Transverse colon (tissue), 4 donors: Measurements from ENCODE around the gene KRTAP4-3.
"Not testable (repeated sequence)": the region's sequence is repeated elsewhere in the genome, so short reads cannot be mapped to it uniquely, and the experiment has no call there.

Source experiments
- POLR2AphosphoS5 ChIP-seq, 3 donors: sonication (generic); formaldehyde crosslinking; IDR thresholded peaks; one replicate each; pipeline ENCODE4 v1.6.1; 2016; ENCODE audit warnings: antibody characterized with exemption in 3 of 3
- TF ChIP-seq, protein P1 (sequence below), 5 experiments: fragments of 200-600 bp in 3 of 5; fragments of 450-650 bp in 2 of 5; sonication (generic) in 3 of 5; IDR thresholded peaks; 1 replicate in 2 of 5; 2 replicates in 3 of 5; pipeline ENCODE4 v1.5.1; 2016 to 2017; ENCODE audit warnings: antibody characterized with exemption in 5 of 5, inconsistent platforms in 3 of 5, mild to moderate bottlenecking in 2 of 5, moderate library complexity in 1 of 5

DNA sequence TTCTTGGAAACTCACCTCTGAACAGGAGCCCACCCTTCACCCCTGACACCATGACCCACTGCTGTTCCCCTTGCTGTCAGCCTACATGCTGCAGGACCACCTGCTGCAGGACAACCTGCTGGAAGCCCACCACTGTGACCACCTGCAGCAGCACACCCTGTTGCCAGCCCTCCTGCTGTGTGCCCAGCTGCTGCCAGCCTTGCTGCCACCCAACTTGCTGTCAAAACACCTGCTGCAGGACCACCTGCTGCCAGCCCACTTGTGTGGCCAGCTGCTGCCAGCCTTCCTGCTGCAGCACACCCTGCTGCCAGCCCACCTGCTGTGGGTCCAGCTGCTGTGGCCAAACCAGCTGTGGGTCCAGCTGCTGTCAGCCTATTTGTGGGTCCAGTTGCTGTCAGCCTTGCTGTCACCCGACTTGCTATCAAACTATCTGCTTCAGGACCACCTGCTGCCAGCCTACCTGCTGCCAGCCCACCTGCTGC, 21.9 kb upstream of the KRTAP4-3 start, which contains the start of gene KRTAP9-1:
- TF ChIP-seq, protein P1, sequence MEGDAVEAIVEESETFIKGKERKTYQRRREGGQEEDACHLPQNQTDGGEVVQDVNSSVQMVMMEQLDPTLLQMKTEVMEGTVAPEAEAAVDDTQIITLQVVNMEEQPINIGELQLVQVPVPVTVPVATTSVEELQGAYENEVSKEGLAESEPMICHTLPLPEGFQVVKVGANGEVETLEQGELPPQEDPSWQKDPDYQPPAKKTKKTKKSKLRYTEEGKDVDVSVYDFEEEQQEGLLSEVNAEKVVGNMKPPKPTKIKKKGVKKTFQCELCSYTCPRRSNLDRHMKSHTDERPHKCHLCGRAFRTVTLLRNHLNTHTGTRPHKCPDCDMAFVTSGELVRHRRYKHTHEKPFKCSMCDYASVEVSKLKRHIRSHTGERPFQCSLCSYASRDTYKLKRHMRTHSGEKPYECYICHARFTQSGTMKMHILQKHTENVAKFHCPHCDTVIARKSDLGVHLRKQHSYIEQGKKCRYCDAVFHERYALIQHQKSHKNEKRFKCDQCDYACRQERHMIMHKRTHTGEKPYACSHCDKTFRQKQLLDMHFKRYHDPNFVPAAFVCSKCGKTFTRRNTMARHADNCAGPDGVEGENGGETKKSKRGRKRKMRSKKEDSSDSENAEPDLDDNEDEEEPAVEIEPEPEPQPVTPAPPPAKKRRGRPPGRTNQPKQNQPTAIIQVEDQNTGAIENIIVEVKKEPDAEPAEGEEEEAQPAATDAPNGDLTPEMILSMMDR (IDR thresholded peaks at IDR 0.05): not testable (repeated sequence)
- TF ChIP-seq POLR2AphosphoS5 (IDR thresholded peaks at IDR 0.05): not testable (repeated sequence)
